Hepatocyte (in vitro differentiated cells): ENCODE data around the gene BTG3. TPM values are rescaled to one million over a fixed set of nuclear protein-coding genes. Genes with fewer than 3 reads are reported as not detected.

Experiments
- DNase-seq: peaks from one replicate; pipeline ENCODE4 v3.0.0-alpha.2; 2016; ENCODE audit warnings: low spot score
- H2AFZ ChIP-seq: fragments of 200-600 bp; sonication (generic); 2 replicates; pipeline ENCODE4 v1.6.0; 2016; ENCODE audit warnings: antibody characterized with exemption, mild to moderate bottlenecking
- H3K27ac ChIP-seq: fragments of 200-600 bp; sonication (generic); 2 replicates; pipeline ENCODE4 v1.5.1; 2016; ENCODE audit warnings: mild to moderate bottlenecking
- H3K27me3 ChIP-seq: fragments of 200-600 bp; sonication (generic); 2 replicates; pipeline ENCODE4 v1.6.1; 2016
- H3K36me3 ChIP-seq: fragments of 200-600 bp; sonication (generic); replicated peaks from 2 replicates; pipeline ENCODE4 v1.5.1; 2016; ENCODE audit warnings: low read depth; ENCODE audit not compliant: insufficient read depth
- H3K4me1 ChIP-seq: fragments of 200-600 bp; sonication (generic); 2 replicates; pipeline ENCODE4 v1.5.1; 2016; ENCODE audit warnings: mild to moderate bottlenecking, moderate library complexity; ENCODE audit not compliant: insufficient read depth
- H3K4me2 ChIP-seq: fragments of 200-600 bp; sonication (generic); 2 replicates; pipeline ENCODE4 v1.6.0; 2016
- H3K4me3 ChIP-seq: fragments of 200-600 bp; sonication (generic); 2 replicates; pipeline ENCODE4 v1.5.1; 2016; ENCODE audit warnings: mild to moderate bottlenecking
- H3K79me2 ChIP-seq: fragments of 200-600 bp; sonication (generic); 2 replicates; pipeline ENCODE4 v1.6.0; 2017; ENCODE audit warnings: mild to moderate bottlenecking
- H3K9me2 ChIP-seq: fragments of 200-600 bp; sonication (generic); replicated peaks from 2 replicates; pipeline ENCODE4 v1.6.0; 2017; ENCODE audit warnings: mild to moderate bottlenecking; ENCODE audit not compliant: insufficient read depth
- H3K9me3 ChIP-seq: fragments of 200-600 bp; sonication (generic); 2 replicates; pipeline ENCODE4 v1.5.1; 2016; ENCODE audit warnings: low read depth, mild to moderate bottlenecking
- H4K20me1 ChIP-seq: fragments of 200-600 bp; sonication (generic); 2 replicates; pipeline ENCODE4 v1.6.0; 2016; ENCODE audit warnings: mild to moderate bottlenecking; ENCODE audit not compliant: insufficient read depth, poor library complexity, severe bottlenecking
- EZH2 ChIP-seq: fragments of 200-600 bp; sonication (generic); IDR thresholded peaks from 2 replicates; pipeline ENCODE4 v1.6.1; 2016; ENCODE audit warnings: antibody characterized with exemption, mild to moderate bottlenecking, borderline replicate concordance
- EZH2phosphoT487 ChIP-seq: fragments of 200-600 bp; sonication (generic); IDR thresholded peaks from one replicate; pipeline ENCODE4 v1.6.1; 2018; ENCODE audit warnings: antibody characterized with exemption, mild to moderate bottlenecking, low read depth, moderate library complexity; ENCODE audit not compliant: unreplicated experiment, severe bottlenecking
- WGBS: methylation state at CpG from one replicate; pipeline ENCODE4 v1.1.6; 2016; ENCODE audit warnings: low lambda C conversion rate; ENCODE audit errors: missing lambda C conversion rate; 5-methylcytosine and 5-hydroxymethylcytosine counted together
- polyA plus RNA-seq: library from polyadenylated mRNA; unstranded; fragments of >200 nt; fragmentation: Nextera tagmentation; extraction: Ambion mirVana; gene quantifications from 2 replicates; pipeline ENCODE4 v1.2.1, GENCODE V29; 2016
- total RNA-seq: library from RNA; depleted of rRNA; stranded (reverse); fragments of >200 nt; gene quantifications from 2 replicates; pipeline ENCODE4 v1.2.3, GENCODE V29; 2014
- TF ChIP-seq, protein P1 (sequence below): fragments of 200-600 bp; sonication (generic); IDR thresholded peaks from 2 replicates; pipeline ENCODE4 v1.5.1; 2016; ENCODE audit warnings: antibody characterized with exemption, mild to moderate bottlenecking; ENCODE audit not compliant: poor library complexity

BTG3 gene
- total and polyA plus RNA-seq, 2 experiments from 2014 or later = 50.7 to 57.0 TPM

DNA sequence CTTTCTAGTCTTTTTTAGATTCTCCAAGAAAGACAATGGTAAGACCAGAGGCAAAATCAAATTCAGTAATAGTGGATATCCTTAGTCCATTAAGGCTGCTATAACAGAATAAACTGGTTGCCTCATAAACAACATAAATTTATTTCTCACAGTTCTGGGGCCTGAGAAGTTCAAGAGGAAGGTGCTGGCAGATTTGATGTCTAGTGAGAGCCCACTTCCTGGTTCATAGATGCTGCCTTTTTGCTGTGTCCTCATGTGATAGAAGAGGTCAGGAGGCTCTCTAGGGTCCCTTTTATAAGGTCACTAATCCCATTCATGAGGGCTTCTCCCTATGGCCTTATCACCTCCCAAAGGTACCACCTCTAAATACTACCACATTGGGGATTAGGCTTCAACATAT lies 31.5 kb upstream of the BTG3 start:
- Histone ChIP-seq H3K9me3 (no peaks in the 10 kb centered on the region), H3K4me1 (no peaks in the 10 kb centered on the region), H3K79me2 (no peaks in the 10 kb centered on the region), H3K4me2 (no peak overlapping the region), H4K20me1 (no peaks in the 10 kb centered on the region), H3K27me3 (no peaks in the 10 kb centered on the region), H3K9me2 (no peaks in the 10 kb centered on the region), H3K27ac (no peak overlapping the region), H2AFZ (no peak overlapping the region), H3K4me3 (no peak overlapping the region), H3K36me3 (no peaks in the 10 kb centered on the region)
- TF ChIP-seq EZH2phosphoT487 (no peak), EZH2 (no peak)
- TF ChIP-seq, protein P1, sequence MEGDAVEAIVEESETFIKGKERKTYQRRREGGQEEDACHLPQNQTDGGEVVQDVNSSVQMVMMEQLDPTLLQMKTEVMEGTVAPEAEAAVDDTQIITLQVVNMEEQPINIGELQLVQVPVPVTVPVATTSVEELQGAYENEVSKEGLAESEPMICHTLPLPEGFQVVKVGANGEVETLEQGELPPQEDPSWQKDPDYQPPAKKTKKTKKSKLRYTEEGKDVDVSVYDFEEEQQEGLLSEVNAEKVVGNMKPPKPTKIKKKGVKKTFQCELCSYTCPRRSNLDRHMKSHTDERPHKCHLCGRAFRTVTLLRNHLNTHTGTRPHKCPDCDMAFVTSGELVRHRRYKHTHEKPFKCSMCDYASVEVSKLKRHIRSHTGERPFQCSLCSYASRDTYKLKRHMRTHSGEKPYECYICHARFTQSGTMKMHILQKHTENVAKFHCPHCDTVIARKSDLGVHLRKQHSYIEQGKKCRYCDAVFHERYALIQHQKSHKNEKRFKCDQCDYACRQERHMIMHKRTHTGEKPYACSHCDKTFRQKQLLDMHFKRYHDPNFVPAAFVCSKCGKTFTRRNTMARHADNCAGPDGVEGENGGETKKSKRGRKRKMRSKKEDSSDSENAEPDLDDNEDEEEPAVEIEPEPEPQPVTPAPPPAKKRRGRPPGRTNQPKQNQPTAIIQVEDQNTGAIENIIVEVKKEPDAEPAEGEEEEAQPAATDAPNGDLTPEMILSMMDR = no peak
- no peak for DNase-seq

DNA sequence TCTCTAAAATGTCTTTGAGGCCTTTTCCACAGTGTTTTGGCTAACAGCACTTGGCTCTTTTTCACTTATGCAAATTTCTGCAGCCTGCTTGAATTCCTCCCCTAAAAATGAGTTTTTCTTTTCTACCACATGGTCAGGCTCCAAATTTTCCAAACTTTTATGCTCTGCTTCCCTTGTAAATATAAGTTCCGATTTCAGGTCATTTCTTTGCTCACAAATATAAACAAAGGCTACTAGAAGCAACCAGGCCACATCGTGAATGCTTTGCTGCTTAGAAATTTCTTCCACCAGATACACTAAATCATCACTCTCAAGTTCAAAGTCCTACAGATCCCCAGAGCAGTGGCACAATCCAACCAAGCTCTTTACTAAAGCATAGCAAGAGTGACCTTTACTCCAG lies 28.1 kb upstream of the BTG3 start:
- Histone ChIP-seq H2AFZ (no peak overlapping the region), H3K4me3 (no peak overlapping the region), H3K36me3 (no peaks in the 10 kb centered on the region), H3K27ac (no peak overlapping the region), H3K4me1 (no peaks in the 10 kb centered on the region), H3K4me2 (no peak overlapping the region), H3K9me2 (no peaks in the 10 kb centered on the region), H3K79me2 (no peaks in the 10 kb centered on the region), H4K20me1 (no peaks in the 10 kb centered on the region), H3K27me3 (no peaks in the 10 kb centered on the region), H3K9me3 (no peaks in the 10 kb centered on the region)
- WGBS = 87% methylated on average over 2 of the region's 2 CpGs
- TF ChIP-seq EZH2 (no peak), EZH2phosphoT487 (no peak)
- TF ChIP-seq, protein P1 = no peak
- no peak for DNase-seq

DNA sequence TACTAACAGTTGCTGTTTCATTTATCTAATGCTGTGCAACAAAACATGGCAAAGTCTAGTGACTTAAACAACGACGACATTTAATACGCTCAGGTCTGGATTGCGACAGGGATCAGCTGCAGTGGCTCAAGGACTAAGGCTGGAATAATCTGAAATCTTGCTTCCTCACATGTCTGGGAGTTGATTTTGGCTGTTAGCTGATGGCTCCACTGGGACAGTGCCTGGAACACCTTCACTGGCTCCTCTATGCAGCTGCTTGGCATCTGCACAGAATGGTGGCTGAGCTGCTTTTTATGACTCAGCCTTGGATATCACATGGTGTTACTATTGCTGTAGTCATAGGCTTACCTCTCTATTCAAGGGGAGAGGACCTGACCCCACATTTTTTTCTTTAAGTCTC lies 24.0 kb upstream of the BTG3 start:
- DNase-seq = no peak
- H3K4me3 ChIP-seq = no peak overlapping the region
- no peak overlapping the region for H3K4me2 ChIP-seq
- H3K9me3 ChIP-seq = no peaks in the 10 kb centered on the region
- TF ChIP-seq EZH2 (no peak), EZH2phosphoT487 (no peak)
- TF ChIP-seq, protein P1 = no peak
- H2AFZ ChIP-seq = no peak overlapping the region
- H3K4me1 ChIP-seq = no peaks in the 10 kb centered on the region
- H3K79me2 ChIP-seq = no peaks in the 10 kb centered on the region
- no peaks in the 10 kb centered on the region for H3K27me3 ChIP-seq
- WGBS = 74% methylated on average over 4 of the region's 4 CpGs
- no peaks in the 10 kb centered on the region for H4K20me1 ChIP-seq
- no peak overlapping the region for H3K27ac ChIP-seq
- H3K9me2 ChIP-seq = no peaks in the 10 kb centered on the region
- no peaks in the 10 kb centered on the region for H3K36me3 ChIP-seq

DNA sequence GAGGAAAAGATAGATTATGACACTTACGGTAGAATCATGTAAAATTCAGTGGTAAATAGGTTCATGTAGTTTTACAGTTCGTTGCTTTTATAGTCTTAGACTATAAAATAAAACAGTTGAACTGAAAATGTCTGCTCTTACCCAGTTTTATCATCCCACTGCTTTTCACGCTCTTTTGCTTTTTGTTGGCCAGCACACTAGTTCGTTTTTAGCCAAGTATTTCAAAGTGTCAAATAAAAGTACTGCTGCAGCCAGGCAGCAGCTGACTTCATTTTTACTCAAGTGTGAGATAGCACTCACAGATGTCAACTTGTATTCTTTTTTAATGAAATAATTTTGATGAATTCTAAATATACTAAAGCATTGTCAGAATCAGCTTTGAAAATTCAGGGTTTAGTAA lies 18.5 kb upstream of the BTG3 start:
- H3K9me3 ChIP-seq = no peaks in the 10 kb centered on the region
- H3K36me3 ChIP-seq = no peaks in the 10 kb centered on the region
- H3K4me1 ChIP-seq = no peaks in the 10 kb centered on the region
- no peaks in the 10 kb centered on the region for H4K20me1 ChIP-seq
- H3K4me3 ChIP-seq = no peak overlapping the region
- TF ChIP-seq EZH2 (no peak), EZH2phosphoT487 (no peak)
- TF ChIP-seq, protein P1 = no peak
- H2AFZ ChIP-seq = no peak overlapping the region
- no peak overlapping the region for H3K4me2 ChIP-seq
- no peaks in the 10 kb centered on the region for H3K79me2 ChIP-seq
- H3K27ac ChIP-seq = no peak overlapping the region
- no peaks in the 10 kb centered on the region for H3K27me3 ChIP-seq
- DNase-seq = no peak
- 75% methylated on average over 4 of the region's 4 CpGs for WGBS
- H3K9me2 ChIP-seq = no peaks in the 10 kb centered on the region
